22Rv1 (cell line): Measurements from ENCODE around the gene GUK1.

Experiments
- H3K27ac ChIP-seq: fragments of 450-650 bp; 2 replicates; pipeline ENCODE4 v1.5.1; 2017
- CTCF ChIP-seq: fragments of 450-650 bp; IDR thresholded peaks from 2 replicates; pipeline ENCODE4 v1.5.1; 2017; ENCODE audit warnings: mild to moderate bottlenecking
- ZFX ChIP-seq: fragments of 450-650 bp; IDR thresholded peaks from 2 replicates; pipeline ENCODE4 v1.6.1; 2017; ENCODE audit warnings: antibody characterized with exemption, borderline replicate concordance

Gene GUK1

DNA sequence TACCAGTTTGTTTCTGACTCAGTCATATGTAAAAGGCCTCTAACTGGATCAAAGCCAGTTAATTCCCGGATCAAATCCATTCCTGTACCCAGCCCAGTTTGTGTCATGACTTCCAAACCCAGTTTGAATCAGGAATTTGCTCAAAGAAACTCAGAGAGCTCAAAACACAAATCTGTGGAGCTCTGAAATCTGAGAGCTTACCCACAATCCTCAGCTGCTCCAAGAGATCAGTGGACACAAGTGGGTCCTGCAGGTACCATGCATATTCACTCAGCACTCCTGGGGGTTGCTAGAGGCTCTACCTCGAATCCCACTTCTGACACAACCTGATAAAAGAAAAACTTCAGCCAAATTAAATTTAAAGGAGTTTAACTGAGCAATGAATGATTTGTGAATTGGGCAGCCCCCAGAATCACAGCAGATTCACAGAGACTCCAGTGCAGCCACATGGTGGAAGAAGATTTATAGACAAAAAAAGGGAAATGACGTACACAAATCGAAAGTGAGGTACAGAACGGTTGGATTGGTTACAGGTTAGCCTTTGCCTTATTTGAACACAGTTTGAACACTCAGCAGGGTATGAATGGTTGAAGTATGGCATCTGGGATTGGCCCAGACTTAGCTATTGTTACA lies 19.1 kb upstream of the GUK1 start:
- TF ChIP-seq ZFX (no peak), CTCF (no peak)
- H3K27ac ChIP-seq, result no peak overlapping the region

DNA sequence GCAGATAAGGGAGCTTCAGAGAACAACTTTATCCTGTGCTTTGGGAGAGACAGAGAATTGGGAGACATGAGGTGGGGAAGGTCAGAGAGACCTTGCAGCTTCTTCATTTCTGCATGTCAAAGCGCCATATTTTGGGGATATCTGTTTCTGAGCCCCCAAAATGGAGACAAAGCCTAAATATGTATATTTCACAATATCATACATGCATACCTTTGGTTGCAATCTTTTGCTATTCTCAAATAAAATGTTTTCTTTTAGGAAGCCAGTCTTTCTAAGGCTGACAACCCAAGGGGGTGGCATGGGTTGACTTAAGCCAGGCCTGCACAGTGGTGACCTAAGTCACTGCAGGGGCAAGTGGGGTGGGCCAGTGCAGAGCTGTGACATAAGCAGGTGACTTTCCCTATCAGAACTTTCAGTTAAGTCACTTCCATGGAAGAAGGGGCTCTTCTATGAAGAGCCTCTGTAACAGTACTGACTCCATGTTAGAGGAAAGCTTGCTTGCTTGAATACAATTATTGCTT lies 17.1 kb upstream of the GUK1 start:
- TF ChIP-seq CTCF (no peak), ZFX (no peak)

DNA sequence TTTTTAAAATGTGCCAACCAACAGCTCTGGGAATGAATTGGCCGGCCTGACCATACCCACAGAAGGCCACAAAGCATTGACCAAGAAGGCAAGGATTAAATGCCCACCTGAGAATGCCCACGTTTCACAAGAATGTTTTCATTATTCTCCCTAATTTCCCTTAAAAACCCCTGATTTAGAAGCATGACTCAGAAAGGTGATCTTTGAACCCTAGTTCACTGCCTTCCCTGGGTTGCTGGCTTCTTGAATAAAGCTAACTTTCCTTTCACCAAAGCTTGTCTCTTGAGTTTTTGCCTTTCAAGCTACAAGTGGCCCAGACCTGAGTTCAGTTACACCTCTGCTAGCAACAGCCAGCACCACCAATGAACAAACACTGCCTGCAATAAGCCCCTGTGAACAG lies 16.6 kb upstream of the GUK1 start:
- H3K27ac ChIP-seq, result no peak overlapping the region
- TF ChIP-seq ZFX, result no peak
- no peak for TF ChIP-seq CTCF

More for the DNA sequence above, 17.1 kb upstream of the GUK1 start:
- H3K27ac ChIP-seq, result no peak overlapping the region

DNA sequence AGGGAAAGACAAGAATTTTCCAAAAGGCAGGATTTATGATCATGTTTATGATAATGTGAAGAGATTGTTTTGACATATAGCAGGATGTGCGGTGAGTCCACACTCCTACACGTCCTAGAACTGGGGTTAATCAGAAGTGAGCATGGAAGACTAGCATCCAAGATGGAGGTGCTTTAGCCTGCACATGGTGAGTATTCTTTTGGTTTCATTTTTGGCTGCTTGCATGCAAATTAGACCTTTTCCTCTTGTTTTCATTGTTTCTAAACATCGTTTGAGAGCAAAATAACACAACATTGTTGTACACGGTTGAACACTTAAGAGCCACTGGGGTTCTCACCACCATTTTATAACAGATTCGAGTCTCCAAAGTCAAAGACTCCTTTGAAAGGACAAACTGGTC lies 14.9 kb upstream of the GUK1 start:
- no peak for TF ChIP-seq CTCF
- no peak for TF ChIP-seq ZFX
- H3K27ac ChIP-seq, result no peak overlapping the region

DNA sequence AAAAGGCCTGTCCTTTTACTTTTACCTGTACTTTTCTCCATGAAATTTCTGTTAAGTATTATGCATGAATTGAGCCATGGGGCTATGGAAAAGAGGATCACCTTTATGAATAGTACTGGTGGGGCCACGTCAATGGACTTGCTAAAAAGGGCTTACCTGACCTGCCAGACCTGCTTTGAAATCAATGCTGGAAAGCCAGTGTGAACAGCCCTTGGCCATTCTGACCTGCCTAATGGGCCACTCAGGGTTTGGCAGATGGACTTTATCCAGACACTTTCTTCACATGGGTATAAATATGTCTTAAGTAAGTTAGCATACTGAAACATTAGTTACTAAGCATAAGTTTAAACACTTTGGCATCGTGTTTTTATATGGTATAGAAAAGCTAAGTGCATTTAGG lies 8.3 kb upstream of the GUK1 start:
- TF ChIP-seq ZFX (no peak), CTCF (no peak)
- H3K27ac ChIP-seq, result no peak overlapping the region

GRCh38 chr1:228134591-228134990 lies 5.5 kb upstream of the GUK1 start:
- H3K27ac ChIP-seq, result no peak overlapping the region
- TF ChIP-seq ZFX (no peak), CTCF (no peak)

GRCh38 chr1:228136901-228137300 lies 3.2 kb upstream of the GUK1 start:
- no peak for TF ChIP-seq ZFX
- TF ChIP-seq CTCF, result no peak
- no peak overlapping the region for H3K27ac ChIP-seq
